Sigmoid colon (tissue), 7 donors: ENCODE data around the gene ETV3L. TPM values are rescaled to one million over a fixed set of nuclear protein-coding genes. Genes with fewer than 3 reads are reported as not detected.

ENCODE experiments used
- DNase-seq: peaks from one replicate; pipeline ENCODE4 v3.0.0-alpha.2; 2019
- H3K27ac ChIP-seq, 4 donors: fragments of 200-600 bp; sonication (generic); one replicate each; pipeline ENCODE4 v1.5.1; 2016 to 2019; ENCODE audit warnings: mild to moderate bottlenecking in 1 of 4
- H3K27me3 ChIP-seq, 3 donors: fragments of 200-600 bp; sonication (generic); one replicate each; pipeline ENCODE4 v1.5.1; 2019; ENCODE audit warnings: mild to moderate bottlenecking in 1 of 3
- H3K36me3 ChIP-seq, 4 donors: fragments of 200-600 bp; sonication (generic); one replicate each; pipeline ENCODE4 v1.5.1; 2016 to 2019
- H3K4me1 ChIP-seq, 4 donors: fragments of 200-600 bp; sonication (generic); one replicate each; pipeline ENCODE4 v1.5.1; 2017 to 2019
- H3K4me3 ChIP-seq, 4 donors: fragments of 200-600 bp; sonication (generic); one replicate each; pipeline ENCODE4 v1.5.1; 2017 to 2019; ENCODE audit warnings: mild to moderate bottlenecking in 2 of 4, moderate library complexity in 1 of 4
- H3K9me3 ChIP-seq, 4 donors: fragments of 200-600 bp in 3 of 4; sonication (generic) in 3 of 4; one replicate each; pipeline versions ENCODE4 v1.5.1 to v1.6.1; 2013 to 2019
- CTCF ChIP-seq, 4 experiments: fragments of 450-650 bp in 3 of 4; fragments of 200-600 bp in 1 of 4; IDR thresholded peaks; one replicate each; pipeline ENCODE4 v1.5.1; 2016 to 2019; ENCODE audit warnings: antibody characterized with exemption in 4 of 4, mild to moderate bottlenecking in 3 of 4, moderate library complexity in 2 of 4
- EP300 ChIP-seq, 4 donors: sonication (generic); formaldehyde crosslinking; IDR thresholded peaks; one replicate each; pipeline ENCODE4 v1.6.1; 2017; ENCODE audit warnings: antibody characterized with exemption in 4 of 4
- POLR2A ChIP-seq, 2 donors: fragments of 450-650 bp; IDR thresholded peaks; one replicate each; pipeline ENCODE4 v1.6.1; 2016; ENCODE audit warnings: antibody characterized with exemption in 2 of 2, mild to moderate bottlenecking in 2 of 2, moderate library complexity in 2 of 2
- POLR2AphosphoS5 ChIP-seq, 4 donors: sonication (generic); formaldehyde crosslinking; IDR thresholded peaks; one replicate each; pipeline ENCODE4 v1.6.1; 2017; ENCODE audit warnings: antibody characterized with exemption in 4 of 4
- WGBS, 2 donors: extraction: QIAGEN DNeasy Blood & Tissue Kit; methylation state at CpG; one replicate each; pipeline ENCODE4 v1.1.7; 2013; 5-methylcytosine and 5-hydroxymethylcytosine counted together
- intact Hi-C: fragments of 100-400 bp; cut with DNase I; formaldehyde crosslinking; loops from one replicate; pipeline ENCODE4 v1.15.1; 2023
- polyA plus RNA-seq, 3 donors: library from polyadenylated mRNA; stranded (reverse); fragments of 200-250 nt; gene quantifications; one replicate each; pipeline ENCODE4 v1.2.3, GENCODE V29; 2013
- total RNA-seq, 4 donors: library from RNA; depleted of rRNA; stranded (reverse); fragments of >200 nt; gene quantifications; one replicate each; pipeline ENCODE4 v1.1.0, GENCODE V29; 2016
- donor health status: healthy with polysubstance abuse.
- donor health status: Bipolar disorder and iron deficiency.
- donor health status: healthy.

The ETV3L gene
- total and polyA plus RNA-seq, 7 donors: 0.03 TPM; not detected in 6

- DNase-seq: no peak
- Histone ChIP-seq H3K27me3 (no peaks in the 10 kb centered on the region), H3K4me3 (no peak overlapping the region), H3K36me3 (peaks cover 33 to 67% (median 44%) of the 10 kb centered on the region in 4 donors), H3K4me1 (peaks cover 0 to 27% (median 22%) of the 10 kb centered on the region in 4 donors), H3K9me3 (no peaks in the 10 kb centered on the region), H3K27ac (no peak overlapping the region)
- intact Hi-C loops: loop anchor here (10.0 kb wide), 1 partner anchor 940 kb away; the partner anchor contains the start of gene SLC25A44
- TF ChIP-seq POLR2AphosphoS5 (IDR thresholded peaks at IDR 0.05) (no peak), POLR2A (IDR thresholded peaks at IDR 0.05) (no peak), EP300 (IDR thresholded peaks at IDR 0.05) (no peak), CTCF (IDR thresholded peaks at IDR 0.05) (no peak)
- 92 to 93% methylated on average over 4 of the region's 4 CpGs for WGBS, 2 donors
Observed at GRCh38 chr1:157134442-157134841, 34.8 kb upstream of the ETV3L start.

- TF ChIP-seq POLR2A (IDR thresholded peaks at IDR 0.05): no peak
- no peak for TF ChIP-seq EP300 (IDR thresholded peaks at IDR 0.05)
- TF ChIP-seq POLR2AphosphoS5 (IDR thresholded peaks at IDR 0.05): no peak
- no peak for TF ChIP-seq CTCF (IDR thresholded peaks at IDR 0.05)
- Histone ChIP-seq H3K27ac (no peak overlapping the region), H3K4me3 (no peak overlapping the region), H3K4me1 (peaks cover 0 to 22% (median 18%) of the 10 kb centered on the region in 4 donors), H3K27me3 (no peaks in the 10 kb centered on the region), H3K36me3 (peaks cover 33 to 77% (median 46%) of the 10 kb centered on the region in 4 donors), H3K9me3 (no peaks in the 10 kb centered on the region)
- no peak for DNase-seq
- intact Hi-C loops: loop anchor here (10.0 kb wide), 1 partner anchor 939 kb away; the partner anchor contains the start of gene SLC25A44
- 55 to 82% methylated on average over 2 of the region's 2 CpGs for WGBS, 2 donors
Observed at GRCh38 chr1:157133426-157133825, 33.8 kb upstream of the ETV3L start.

GRCh38 chr1:157132616-157133167 is 33.1 kb upstream of the ETV3L start:
- Histone ChIP-seq H3K4me1 (peaks cover 0 to 20% (median 18%) of the 10 kb centered on the region in 4 donors), H3K36me3 (peaks cover 33 to 84% (median 50%) of the 10 kb centered on the region in 4 donors), H3K27me3 (no peaks in the 10 kb centered on the region), H3K4me3 (no peak overlapping the region), H3K27ac (no peak overlapping the region), H3K9me3 (no peaks in the 10 kb centered on the region)
- 72 to 85% methylated on average over 2 of the region's 2 CpGs for WGBS, 2 donors
- TF ChIP-seq POLR2AphosphoS5 (IDR thresholded peaks at IDR 0.05) (no peak), CTCF (IDR thresholded peaks at IDR 0.05) (no peak), POLR2A (IDR thresholded peaks at IDR 0.05) (no peak), EP300 (IDR thresholded peaks at IDR 0.05) (no peak)
- no peak for DNase-seq
- intact Hi-C loops: loop anchor here (10.0 kb wide), 1 partner anchor 938 kb away; the partner anchor contains the start of gene SLC25A44

GRCh38 chr1:157132111-157132510 is 32.5 kb upstream of the ETV3L start:
- no peak overlapping the region for H3K4me3 ChIP-seq
- peaks cover 33 to 90% (median 51%) of the 10 kb centered on the region in 4 donors for H3K36me3 ChIP-seq
- DNase-seq: no peak
- intact Hi-C loops: loop anchor here (10.0 kb wide), 1 partner anchor 937 kb away; the partner anchor contains the start of gene SLC25A44
- TF ChIP-seq CTCF (IDR thresholded peaks at IDR 0.05) (no peak), POLR2AphosphoS5 (IDR thresholded peaks at IDR 0.05) (no peak), EP300 (IDR thresholded peaks at IDR 0.05) (no peak), POLR2A (IDR thresholded peaks at IDR 0.05) (no peak)
- no peaks in the 10 kb centered on the region for H3K9me3 ChIP-seq
- peaks cover 0 to 15% (median 13%) of the 10 kb centered on the region in 4 donors for H3K4me1 ChIP-seq
- 92 to 93% methylated on average over 5 of the region's 5 CpGs for WGBS, 2 donors
- H3K27me3 ChIP-seq: no peaks in the 10 kb centered on the region
- H3K27ac ChIP-seq: no peak overlapping the region
